Smooth muscle cell (in vitro differentiated cells): Measurements from ENCODE around the gene MCUB. TPM values are rescaled to one million over a fixed set of nuclear protein-coding genes. Genes with fewer than 3 reads are reported as not detected.

Experiments used
- DNase-seq: peaks from one replicate; lab custom pipeline; 2025; ENCODE audit not compliant: unreplicated experiment; lab: John Stamatoyannopoulos, UW
- H2AFZ ChIP-seq: fragments of 200-600 bp; sonication (generic); 2 replicates; pipeline ENCODE4 v1.6.0; 2016; ENCODE audit warnings: antibody characterized with exemption, low read depth, mild to moderate bottlenecking
- H3F3A ChIP-seq: fragments of 200-600 bp; sonication (generic); 2 replicates; pipeline ENCODE4 v1.6.0; 2017; ENCODE audit warnings: antibody characterized with exemption, low read depth
- H3K27ac ChIP-seq: fragments of 200-600 bp; sonication (generic); 2 replicates; pipeline ENCODE4 v1.5.1; 2016; ENCODE audit warnings: low read depth, mild to moderate bottlenecking
- H3K27me3 ChIP-seq: fragments of 200-600 bp; sonication (generic); 2 replicates; pipeline ENCODE4 v1.6.1; 2016; ENCODE audit warnings: low read depth, mild to moderate bottlenecking
- H3K36me3 ChIP-seq: fragments of 200-600 bp; sonication (generic); 2 replicates; pipeline ENCODE4 v1.5.1; 2016; ENCODE audit warnings: low read depth
- H3K4me1 ChIP-seq: fragments of 200-600 bp; sonication (generic); 2 replicates; pipeline ENCODE4 v1.5.1; 2016; ENCODE audit warnings: low read depth
- H3K4me2 ChIP-seq: fragments of 200-600 bp; sonication (generic); 2 replicates; pipeline ENCODE4 v1.6.0; 2016; ENCODE audit warnings: mild to moderate bottlenecking
- H3K4me3 ChIP-seq: fragments of 200-600 bp; sonication (generic); 2 replicates; pipeline ENCODE4 v1.5.1; 2016; ENCODE audit warnings: mild to moderate bottlenecking
- H3K79me2 ChIP-seq: fragments of 200-600 bp; sonication (generic); 2 replicates; pipeline ENCODE4 v1.6.0; 2016; ENCODE audit warnings: low read depth, mild to moderate bottlenecking
- H3K9ac ChIP-seq: fragments of 200-600 bp; sonication (generic); 2 replicates; pipeline ENCODE4 v1.6.0; 2016; ENCODE audit warnings: low read depth
- H3K9me3 ChIP-seq: fragments of 200-600 bp; sonication (generic); replicated peaks from 2 replicates; pipeline ENCODE4 v1.5.1; 2016; ENCODE audit warnings: low read depth
- H4K20me1 ChIP-seq: fragments of 200-600 bp; sonication (generic); 2 replicates; pipeline ENCODE4 v1.6.0; 2016; ENCODE audit warnings: low read depth
- WGBS: methylation state at CpG from one replicate; pipeline ENCODE4 v1.1.7; 2016; ENCODE audit warnings: low lambda C conversion rate; 5-methylcytosine and 5-hydroxymethylcytosine counted together
- polyA plus RNA-seq: library from polyadenylated mRNA; unstranded; fragments of >200 nt; fragmentation: Nextera tagmentation; extraction: Ambion mirVana; gene quantifications from 2 replicates; pipeline ENCODE4 v1.2.1, GENCODE V29; 2016
- total RNA-seq: library from RNA; depleted of rRNA; stranded (reverse); fragments of >200 nt; gene quantifications from 2 replicates; pipeline ENCODE4 v1.2.3, GENCODE V29; 2014
- TF ChIP-seq, protein P1 (sequence below): fragments of 200-600 bp; sonication (generic); IDR thresholded peaks from 2 replicates; pipeline ENCODE4 v1.5.1; 2017; ENCODE audit warnings: borderline replicate concordance, mild to moderate bottlenecking, antibody characterized with exemption; ENCODE audit not compliant: insufficient read depth, poor library complexity, severe bottlenecking

The MCUB gene
- total and polyA plus RNA-seq, 2 experiments from 2014 or later = 2.6 to 6.4 TPM

DNA sequence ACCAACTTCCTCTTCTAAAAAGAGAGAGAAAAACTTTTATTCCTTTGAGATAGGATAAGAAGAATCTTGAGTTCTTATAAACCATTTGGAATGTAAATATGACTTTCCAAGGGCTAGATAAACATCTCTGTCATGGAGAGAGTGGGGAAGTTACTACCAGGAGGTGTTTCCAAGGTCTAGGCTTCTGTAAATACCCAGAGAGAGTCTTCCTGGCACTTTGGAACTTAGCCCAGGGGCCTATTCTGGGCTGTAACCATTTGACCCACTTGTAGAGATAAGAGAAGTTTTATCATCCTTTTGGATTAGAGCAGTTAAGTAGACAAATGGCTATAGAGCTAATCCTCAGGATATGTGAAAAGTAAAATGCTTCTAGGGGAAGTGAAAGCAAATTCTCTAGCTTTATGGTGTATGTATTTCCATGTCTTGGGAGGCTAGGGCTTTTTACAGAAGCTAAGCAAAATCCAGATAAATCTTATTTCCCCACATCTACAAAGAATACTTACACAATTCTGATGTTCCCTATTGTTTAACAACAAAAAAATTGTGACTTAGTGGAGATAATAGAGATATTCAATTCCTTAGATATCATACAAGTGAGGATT lies 51.1 kb downstream of the MCUB start:
- Histone ChIP-seq H3F3A (no peaks in the 10 kb centered on the region), H3K27ac (no peak overlapping the region), H3K27me3 (no peaks in the 10 kb centered on the region), H3K4me2 (no peak overlapping the region), H3K4me1 (no peaks in the 10 kb centered on the region), H3K9ac (no peak overlapping the region), H3K9me3 (peaks cover 4% of the 10 kb centered on the region), H3K79me2 (no peaks in the 10 kb centered on the region), H3K36me3 (no peaks in the 10 kb centered on the region), H4K20me1 (no peaks in the 10 kb centered on the region), H3K4me3 (no peak overlapping the region), H2AFZ (no peak overlapping the region)
- no peak for DNase-seq
- TF ChIP-seq, protein P1, sequence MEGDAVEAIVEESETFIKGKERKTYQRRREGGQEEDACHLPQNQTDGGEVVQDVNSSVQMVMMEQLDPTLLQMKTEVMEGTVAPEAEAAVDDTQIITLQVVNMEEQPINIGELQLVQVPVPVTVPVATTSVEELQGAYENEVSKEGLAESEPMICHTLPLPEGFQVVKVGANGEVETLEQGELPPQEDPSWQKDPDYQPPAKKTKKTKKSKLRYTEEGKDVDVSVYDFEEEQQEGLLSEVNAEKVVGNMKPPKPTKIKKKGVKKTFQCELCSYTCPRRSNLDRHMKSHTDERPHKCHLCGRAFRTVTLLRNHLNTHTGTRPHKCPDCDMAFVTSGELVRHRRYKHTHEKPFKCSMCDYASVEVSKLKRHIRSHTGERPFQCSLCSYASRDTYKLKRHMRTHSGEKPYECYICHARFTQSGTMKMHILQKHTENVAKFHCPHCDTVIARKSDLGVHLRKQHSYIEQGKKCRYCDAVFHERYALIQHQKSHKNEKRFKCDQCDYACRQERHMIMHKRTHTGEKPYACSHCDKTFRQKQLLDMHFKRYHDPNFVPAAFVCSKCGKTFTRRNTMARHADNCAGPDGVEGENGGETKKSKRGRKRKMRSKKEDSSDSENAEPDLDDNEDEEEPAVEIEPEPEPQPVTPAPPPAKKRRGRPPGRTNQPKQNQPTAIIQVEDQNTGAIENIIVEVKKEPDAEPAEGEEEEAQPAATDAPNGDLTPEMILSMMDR = no peak

DNA sequence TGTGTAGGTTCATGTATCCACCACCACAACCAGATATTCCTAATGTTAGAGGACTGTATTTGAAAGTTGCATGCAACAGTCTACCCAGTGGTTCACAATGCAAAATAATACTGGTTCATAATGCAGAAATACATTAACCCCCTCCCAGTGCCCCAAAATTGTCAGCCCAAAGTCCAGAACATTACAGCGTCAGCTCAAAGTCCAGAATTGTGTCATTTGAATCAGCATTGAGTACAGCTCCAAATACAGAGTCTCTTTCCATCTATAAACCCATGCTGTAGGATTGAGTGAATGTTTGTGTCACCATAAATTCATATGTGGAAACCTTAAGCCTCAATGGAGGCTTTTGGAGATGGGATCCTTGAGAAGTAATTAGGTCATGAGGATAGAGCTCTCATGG lies 54.0 kb downstream of the MCUB start:
- Histone ChIP-seq H3K4me1 (no peaks in the 10 kb centered on the region), H3K4me3 (no peak overlapping the region), H3K9me3 (no peaks in the 10 kb centered on the region), H3K4me2 (no peak overlapping the region), H3K27me3 (no peaks in the 10 kb centered on the region), H3K27ac (no peak overlapping the region), H3K79me2 (no peaks in the 10 kb centered on the region), H3K36me3 (no peaks in the 10 kb centered on the region), H3K9ac (no peak overlapping the region), H2AFZ (no peak overlapping the region), H3F3A (no peaks in the 10 kb centered on the region), H4K20me1 (no peaks in the 10 kb centered on the region)
- no peak for DNase-seq
- WGBS = 100% methylated on average over 1 of the region's 1 CpG
- TF ChIP-seq, protein P1 = no peak

DNA sequence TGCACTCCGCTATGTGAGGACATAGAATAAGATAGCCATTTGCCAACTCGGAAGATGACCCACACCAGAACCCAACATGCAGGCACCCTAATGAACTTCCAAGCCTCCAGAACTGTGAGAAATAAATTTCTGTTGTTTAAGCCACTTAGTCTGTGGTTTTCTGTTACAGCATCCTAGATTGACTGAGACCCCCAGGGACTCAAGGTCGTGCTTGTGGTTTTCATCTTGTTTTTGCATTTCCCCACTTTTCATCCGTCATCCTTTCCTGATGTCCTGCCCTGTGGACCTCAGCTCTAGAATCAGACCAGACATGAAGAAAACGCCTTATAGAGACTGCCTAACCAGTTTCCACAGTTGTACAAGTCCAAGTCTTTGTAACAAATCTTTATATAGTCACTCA lies 54.4 kb downstream of the MCUB start:
- Histone ChIP-seq H3K4me2 (no peak overlapping the region), H3K27ac (no peak overlapping the region), H4K20me1 (no peaks in the 10 kb centered on the region), H3F3A (no peaks in the 10 kb centered on the region), H3K4me1 (no peaks in the 10 kb centered on the region), H3K27me3 (no peaks in the 10 kb centered on the region), H3K9me3 (no peaks in the 10 kb centered on the region), H3K4me3 (no peak overlapping the region), H3K36me3 (no peaks in the 10 kb centered on the region), H3K79me2 (no peaks in the 10 kb centered on the region), H3K9ac (no peak overlapping the region), H2AFZ (no peak overlapping the region)
- WGBS = 92% methylated on average over 5 of the region's 5 CpGs
- DNase-seq = no peak
- TF ChIP-seq, protein P1 = no peak

DNA sequence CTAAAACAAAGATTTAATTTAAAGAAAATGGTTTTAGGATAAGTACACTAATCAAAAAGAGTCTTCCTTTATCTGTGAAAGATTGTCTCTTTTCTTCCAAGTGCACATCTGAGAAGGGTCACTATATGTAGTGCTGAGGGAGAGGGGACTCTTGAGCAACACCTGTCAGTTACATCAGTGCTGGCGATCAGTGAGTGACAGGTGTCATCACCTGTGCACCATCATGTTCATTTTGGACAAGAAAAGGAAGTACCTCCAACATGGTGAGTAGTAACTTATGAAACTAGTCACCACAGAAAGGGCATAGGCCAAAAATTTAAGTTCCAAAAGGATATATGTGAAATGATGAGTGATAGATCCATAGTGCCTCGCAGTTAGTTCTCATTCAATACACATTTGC lies 55.7 kb downstream of the MCUB start:
- H3K9ac ChIP-seq = no peak overlapping the region
- H2AFZ ChIP-seq = no peak overlapping the region
- H3K4me3 ChIP-seq = no peak overlapping the region
- H4K20me1 ChIP-seq = no peaks in the 10 kb centered on the region
- no peak overlapping the region for H3K27ac ChIP-seq
- H3F3A ChIP-seq = no peaks in the 10 kb centered on the region
- no peaks in the 10 kb centered on the region for H3K36me3 ChIP-seq
- no peak for DNase-seq
- TF ChIP-seq, protein P1 = no peak
- H3K4me1 ChIP-seq = no peaks in the 10 kb centered on the region
- 95% methylated on average over 2 of the region's 2 CpGs for WGBS
- no peaks in the 10 kb centered on the region for H3K9me3 ChIP-seq
- H3K4me2 ChIP-seq = no peak overlapping the region
- H3K27me3 ChIP-seq = no peaks in the 10 kb centered on the region
- no peaks in the 10 kb centered on the region for H3K79me2 ChIP-seq
